C4-2B (cell line): ENCODE data around the gene USP6.

Experiments used
- CTCF ChIP-seq: fragments of 450-650 bp; conservative IDR thresholded peaks from 2 replicates; pipeline ENCODE4 v1.5.1; 2017; ENCODE audit warnings: mild to moderate bottlenecking
- ZFX ChIP-seq: fragments of 450-650 bp; IDR thresholded peaks from 2 replicates; pipeline ENCODE4 v1.6.1; 2017

GRCh38 chr17:5133311-5133710, 17.5 kb downstream of the USP6 start:
- TF ChIP-seq CTCF (no peak), ZFX (no peak)
